ENCODE results near the gene APEX1. TPM values are rescaled to one million over a fixed set of nuclear protein-coding genes. Genes with fewer than 3 reads are reported as not detected.
A peak's percentile ranks its signal among the peaks of the same experiment; 100 is the strongest.

Gene APEX1
- total RNA-seq, 1 experiment from 2014 or later = 340 TPM

GRCh38 chr14:20458031-20458789 is 3.2 kb downstream of the APEX1 start:
- H3K18ac ChIP-seq (ENCODE audit: insufficient read length, low read depth, low read length) = no peak overlapping the region
- H2BK5ac ChIP-seq (ENCODE audit: insufficient read length, low read length) = no peak overlapping the region
- H3K4me1 ChIP-seq (ENCODE audit: insufficient read depth, low read length) = no peaks in the 10 kb centered on the region; the same call in 1 of the 2 replicates
- no peak overlapping the region for H3K56ac ChIP-seq (ENCODE audit: insufficient read length, low read depth, low read length)
- no CpG with 5 or more reads among the region's 8 CpGs for WGBS (ENCODE audit: extremely low coverage, insufficient read length, low lambda C conversion rate)
- Mint-ChIP-seq H3K9me3 (peaks cover 4 to 5% of the 10 kb centered on the region in 2 experiments; a peak in 3 of 5 replicates), H3K4me3 (peak overlapping the region in 1 of 2 experiments; percentile 36; a peak in 2 of 5 replicates), H3K4me1 (peaks cover 18 to 26% of the 10 kb centered on the region in 2 experiments), H3K27ac (peak overlapping the region in 1 of 3 experiments; percentile 80; a peak in 1 of 7 replicates), H3K27me3 (ENCODE audit: low read depth) (no peaks in the 10 kb centered on the region), H3K36me3 (ENCODE audit: insufficient read depth in 1 of 3, low read depth in 3 of 3) (peaks cover 0 to 24% (median 18%) of the 10 kb centered on the region in 3 experiments)
- H3T11ph ChIP-seq (ENCODE audit: low read length) = no peak overlapping the region
- no peak overlapping the region for H2BK12ac ChIP-seq (ENCODE audit: insufficient read length, low read depth, low read length)
- no peak overlapping the region for H3K4ac ChIP-seq (ENCODE audit: low read depth, low read length)
- H2BK120ac ChIP-seq (ENCODE audit: low read depth, low read length, poor library complexity, severe bottlenecking) = no peak overlapping the region
- DNase-seq = no peak
- no peak overlapping the region for H2AFZ ChIP-seq (ENCODE audit: low read length)
- H3K79me2 ChIP-seq (ENCODE audit: insufficient read depth, low read length) = peaks cover 13% of the 10 kb centered on the region; the same call in 1 of the 2 replicates
- H4K91ac ChIP-seq (ENCODE audit: insufficient read length, low read depth, low read length) = no peak overlapping the region
- H3K27ac ChIP-seq (ENCODE audit: insufficient read length, low read depth, low read length) = no peak overlapping the region
- H3K9ac ChIP-seq (ENCODE audit: extremely low read depth, insufficient read length, low read length) = no peak overlapping the region
- no peak overlapping the region for H3K14ac ChIP-seq (ENCODE audit: insufficient read depth, low read length)
- H2BK15ac ChIP-seq (ENCODE audit: low read depth, low read length) = no peak overlapping the region
- peaks cover 6% of the 10 kb centered on the region for H3K79me1 ChIP-seq (ENCODE audit: insufficient read depth, low read depth, low read length, poor library complexity, severe bottlenecking)
- no peaks in the 10 kb centered on the region for H4K20me1 ChIP-seq (ENCODE audit: control insufficient read depth, insufficient read depth, insufficient read length)
- H3K27me3 ChIP-seq (ENCODE audit: insufficient read depth, low read length) = no peaks in the 10 kb centered on the region
- no peak overlapping the region for H3K23ac ChIP-seq (ENCODE audit: insufficient read length, low read depth, low read length)
- no peak overlapping the region for H2AK5ac ChIP-seq (ENCODE audit: insufficient read length, low read length)
- H3K23me2 ChIP-seq (ENCODE audit: insufficient read length, low read depth, low read length, poor library complexity, severe bottlenecking) = peaks cover 10% of the 10 kb centered on the region
- no peaks in the 10 kb centered on the region for H3K9me3 ChIP-seq (ENCODE audit: control insufficient read depth, low read depth, low read length)
- H4K5ac ChIP-seq (ENCODE audit: insufficient read length, low read depth, low read length) = no peak overlapping the region
- no peak overlapping the region for H4K8ac ChIP-seq (replicated peaks; ENCODE audit: insufficient read length, low read depth, low read length)
- no peak overlapping the region for H2BK20ac ChIP-seq (ENCODE audit: low read depth, low read length, poor library complexity, severe bottlenecking)
- H3K4me2 ChIP-seq (ENCODE audit: insufficient read depth, insufficient read length, low read length) = no peak overlapping the region
- no peak for TF ChIP-seq CTCF (conservative IDR thresholded peaks at IDR 0.05)

Measured in H9 (cell line).